Neural cell (in vitro differentiated cells): ENCODE measurements around the gene SUSD4. TPM values are rescaled to one million over a fixed set of nuclear protein-coding genes. Genes with fewer than 3 reads are reported as not detected.

ENCODE experiments used
- H2AFZ ChIP-seq: fragments of 200-600, 300-800 bp; sonication (generic), shearing (Covaris generic); 2 replicates; pipeline ENCODE4 v1.6.0; 2014; ENCODE audit warnings: low read depth, mild to moderate bottlenecking, antibody characterized with exemption, low read length, moderate library complexity
- H3F3A ChIP-seq: fragments of 200-600 bp; shearing (Covaris generic); 2 replicates; pipeline ENCODE4 v1.6.1; 2016; ENCODE audit warnings: mild to moderate bottlenecking, moderate library complexity, mixed read lengths, antibody characterized with exemption, low read length; ENCODE audit not compliant: insufficient read depth, poor library complexity, severe bottlenecking
- H3K27ac ChIP-seq: fragments of 200-600, 300-800 bp; sonication (generic), shearing (Covaris generic); 2 replicates; pipeline ENCODE4 v1.5.1; 2014; ENCODE audit warnings: mild to moderate bottlenecking, low read length, moderate library complexity
- H3K27me3 ChIP-seq: fragments of 300-800, 200-600 bp; sonication (generic), shearing (Covaris generic); 2 replicates; pipeline ENCODE4 v1.6.0; 2014; ENCODE audit warnings: mild to moderate bottlenecking, low read depth, low read length, moderate library complexity; ENCODE audit not compliant: insufficient read depth
- H3K36me3 ChIP-seq: fragments of 300-800, 200-600 bp; sonication (generic), shearing (Covaris generic); 2 replicates; pipeline ENCODE4 v1.5.1; 2014; ENCODE audit warnings: mild to moderate bottlenecking, antibody characterized with exemption, low read length, moderate library complexity; ENCODE audit not compliant: insufficient read depth
- H3K4me2 ChIP-seq: fragments of 300-800, 200-600 bp; sonication (generic), shearing (Covaris generic); 2 replicates; pipeline ENCODE4 v1.6.0; 2014; ENCODE audit warnings: mild to moderate bottlenecking, low read length
- H3K4me3 ChIP-seq: fragments of 300-800, 200-600 bp; sonication (generic), shearing (Covaris generic); 2 replicates; pipeline ENCODE4 v1.5.1; 2014; ENCODE audit warnings: mild to moderate bottlenecking, low read length, moderate library complexity
- H3K79me2 ChIP-seq: fragments of 200-600 bp; shearing (Covaris generic); replicated peaks from 2 replicates; pipeline ENCODE4 v1.6.0; 2014; ENCODE audit warnings: mild to moderate bottlenecking, low read length, moderate library complexity; ENCODE audit not compliant: insufficient read depth
- H3K9ac ChIP-seq: fragments of 300-800, 200-600 bp; sonication (generic), shearing (Covaris generic); 2 replicates; pipeline ENCODE4 v1.6.1; 2016; ENCODE audit warnings: mild to moderate bottlenecking, low read length, mixed read lengths
- H3K9me2 ChIP-seq: fragments of 200-600 bp; shearing (Covaris generic); 2 replicates; pipeline ENCODE4 v1.6.1; 2016; ENCODE audit warnings: mild to moderate bottlenecking, low read length, mixed read lengths; ENCODE audit not compliant: insufficient read depth
- H3K9me3 ChIP-seq: fragments of 200-600, 300-800 bp; sonication (generic), shearing (Covaris generic); 2 replicates; pipeline ENCODE4 v1.6.1; 2016; ENCODE audit warnings: mild to moderate bottlenecking, mixed run types, low read length, moderate library complexity, mixed read lengths
- H4K20me1 ChIP-seq: fragments of 200-600 bp; shearing (Covaris generic); 2 replicates; pipeline ENCODE4 v1.6.1; 2016; ENCODE audit warnings: mild to moderate bottlenecking, mixed run types; ENCODE audit not compliant: insufficient read depth
- CTCF ChIP-seq: fragments of 450-650 bp; IDR thresholded peaks from 2 replicates; pipeline ENCODE4 v1.5.1; 2014; ENCODE audit warnings: antibody characterized with exemption, mild to moderate bottlenecking, moderate library complexity; ENCODE audit not compliant: poor library complexity, severe bottlenecking
- EP300 ChIP-seq: fragments of 450-650 bp; conservative IDR thresholded peaks from 2 replicates; pipeline ENCODE4 v1.6.1; 2014; ENCODE audit warnings: antibody characterized with exemption, mild to moderate bottlenecking, moderate library complexity; ENCODE audit not compliant: poor library complexity, severe bottlenecking
- EZH2 ChIP-seq: fragments of 200-600, 300-800 bp; shearing (Covaris generic), sonication (generic); IDR thresholded peaks from 2 replicates; pipeline ENCODE4 v1.6.1; 2014; ENCODE audit warnings: antibody characterized with exemption, low read length, borderline replicate concordance, mild to moderate bottlenecking; ENCODE audit not compliant: insufficient read depth, poor library complexity, severe bottlenecking
- MXI1 ChIP-seq: fragments of 450-650 bp; conservative IDR thresholded peaks from 2 replicates; pipeline ENCODE4 v1.6.1; 2014; ENCODE audit warnings: antibody characterized with exemption, mild to moderate bottlenecking; ENCODE audit not compliant: poor library complexity, severe bottlenecking
- POLR2AphosphoS5 ChIP-seq: IDR thresholded peaks from 2 replicates; pipeline ENCODE4 v1.6.1; 2012
- RAD21 ChIP-seq: fragments of 450-650 bp; conservative IDR thresholded peaks from 2 replicates; pipeline ENCODE4 v1.6.1; 2014; ENCODE audit warnings: antibody characterized with exemption, mild to moderate bottlenecking, moderate library complexity
- SMC3 ChIP-seq: fragments of 450-650 bp; conservative IDR thresholded peaks from 2 replicates; pipeline ENCODE4 v1.6.1; 2014; ENCODE audit warnings: antibody characterized with exemption, mild to moderate bottlenecking, moderate library complexity; ENCODE audit not compliant: poor library complexity
- TAF1 ChIP-seq: IDR thresholded peaks from 2 replicates; pipeline ENCODE4 v1.6.1; 2012; ENCODE audit warnings: low read depth
- polyA plus RNA-seq: library from polyadenylated mRNA; depleted of rRNA; stranded (reverse); fragments of >200 nt; gene quantifications from 2 replicates; pipeline ENCODE4 v1.2.3, GENCODE V29; 2014
- TF ChIP-seq, protein P1 (sequence below): IDR thresholded peaks from 2 replicates; pipeline ENCODE4 v1.6.1; 2012; ENCODE audit warnings: borderline replicate concordance

SUSD4 gene
- polyA plus RNA-seq, 1 donor from 2014 or later: 31.5 TPM

- no peak overlapping the region for H3K27ac ChIP-seq
- H3K9ac ChIP-seq: no peak overlapping the region
- no peaks in the 10 kb centered on the region for H3K9me2 ChIP-seq
- H2AFZ ChIP-seq: no peak overlapping the region
- no peak overlapping the region for H3K4me3 ChIP-seq
- H3K79me2 ChIP-seq: no peaks in the 10 kb centered on the region
- H3F3A ChIP-seq: no peaks in the 10 kb centered on the region
- H3K9me3 ChIP-seq: no peaks in the 10 kb centered on the region
- H3K27me3 ChIP-seq: no peaks in the 10 kb centered on the region
- TF ChIP-seq CTCF (no peak), SMC3 (no peak), EZH2 (no peak), RAD21 (no peak), TAF1 (no peak), POLR2AphosphoS5 (no peak), MXI1 (no peak), EP300 (no peak)
- TF ChIP-seq, protein P1, sequence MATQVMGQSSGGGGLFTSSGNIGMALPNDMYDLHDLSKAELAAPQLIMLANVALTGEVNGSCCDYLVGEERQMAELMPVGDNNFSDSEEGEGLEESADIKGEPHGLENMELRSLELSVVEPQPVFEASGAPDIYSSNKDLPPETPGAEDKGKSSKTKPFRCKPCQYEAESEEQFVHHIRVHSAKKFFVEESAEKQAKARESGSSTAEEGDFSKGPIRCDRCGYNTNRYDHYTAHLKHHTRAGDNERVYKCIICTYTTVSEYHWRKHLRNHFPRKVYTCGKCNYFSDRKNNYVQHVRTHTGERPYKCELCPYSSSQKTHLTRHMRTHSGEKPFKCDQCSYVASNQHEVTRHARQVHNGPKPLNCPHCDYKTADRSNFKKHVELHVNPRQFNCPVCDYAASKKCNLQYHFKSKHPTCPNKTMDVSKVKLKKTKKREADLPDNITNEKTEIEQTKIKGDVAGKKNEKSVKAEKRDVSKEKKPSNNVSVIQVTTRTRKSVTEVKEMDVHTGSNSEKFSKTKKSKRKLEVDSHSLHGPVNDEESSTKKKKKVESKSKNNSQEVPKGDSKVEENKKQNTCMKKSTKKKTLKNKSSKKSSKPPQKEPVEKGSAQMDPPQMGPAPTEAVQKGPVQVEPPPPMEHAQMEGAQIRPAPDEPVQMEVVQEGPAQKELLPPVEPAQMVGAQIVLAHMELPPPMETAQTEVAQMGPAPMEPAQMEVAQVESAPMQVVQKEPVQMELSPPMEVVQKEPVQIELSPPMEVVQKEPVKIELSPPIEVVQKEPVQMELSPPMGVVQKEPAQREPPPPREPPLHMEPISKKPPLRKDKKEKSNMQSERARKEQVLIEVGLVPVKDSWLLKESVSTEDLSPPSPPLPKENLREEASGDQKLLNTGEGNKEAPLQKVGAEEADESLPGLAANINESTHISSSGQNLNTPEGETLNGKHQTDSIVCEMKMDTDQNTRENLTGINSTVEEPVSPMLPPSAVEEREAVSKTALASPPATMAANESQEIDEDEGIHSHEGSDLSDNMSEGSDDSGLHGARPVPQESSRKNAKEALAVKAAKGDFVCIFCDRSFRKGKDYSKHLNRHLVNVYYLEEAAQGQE: no peak
- H3K4me2 ChIP-seq: no peak overlapping the region
- no peaks in the 10 kb centered on the region for H3K36me3 ChIP-seq
- H4K20me1 ChIP-seq: no peaks in the 10 kb centered on the region
These were observed 104.5 kb downstream of the SUSD4 start for GRCh38 chr1:223259462-223259861.

GRCh38 chr1:223258751-223259198 is 105.2 kb downstream of the SUSD4 start:
- no peak overlapping the region for H2AFZ ChIP-seq
- H3K36me3 ChIP-seq: no peaks in the 10 kb centered on the region
- no peak overlapping the region for H3K9ac ChIP-seq
- no peaks in the 10 kb centered on the region for H3K9me3 ChIP-seq
- TF ChIP-seq EZH2 (no peak), EP300 (no peak), TAF1 (no peak), RAD21 (no peak), CTCF (no peak), MXI1 (no peak), SMC3 (no peak), POLR2AphosphoS5 (no peak)
- TF ChIP-seq, protein P1: no peak
- no peak overlapping the region for H3K4me2 ChIP-seq
- no peak overlapping the region for H3K27ac ChIP-seq
- no peaks in the 10 kb centered on the region for H4K20me1 ChIP-seq
- no peaks in the 10 kb centered on the region for H3F3A ChIP-seq
- no peaks in the 10 kb centered on the region for H3K79me2 ChIP-seq
- no peaks in the 10 kb centered on the region for H3K27me3 ChIP-seq
- no peak overlapping the region for H3K4me3 ChIP-seq
- H3K9me2 ChIP-seq: no peaks in the 10 kb centered on the region
